ENCODE measurements around the gene KHK.

DNA sequence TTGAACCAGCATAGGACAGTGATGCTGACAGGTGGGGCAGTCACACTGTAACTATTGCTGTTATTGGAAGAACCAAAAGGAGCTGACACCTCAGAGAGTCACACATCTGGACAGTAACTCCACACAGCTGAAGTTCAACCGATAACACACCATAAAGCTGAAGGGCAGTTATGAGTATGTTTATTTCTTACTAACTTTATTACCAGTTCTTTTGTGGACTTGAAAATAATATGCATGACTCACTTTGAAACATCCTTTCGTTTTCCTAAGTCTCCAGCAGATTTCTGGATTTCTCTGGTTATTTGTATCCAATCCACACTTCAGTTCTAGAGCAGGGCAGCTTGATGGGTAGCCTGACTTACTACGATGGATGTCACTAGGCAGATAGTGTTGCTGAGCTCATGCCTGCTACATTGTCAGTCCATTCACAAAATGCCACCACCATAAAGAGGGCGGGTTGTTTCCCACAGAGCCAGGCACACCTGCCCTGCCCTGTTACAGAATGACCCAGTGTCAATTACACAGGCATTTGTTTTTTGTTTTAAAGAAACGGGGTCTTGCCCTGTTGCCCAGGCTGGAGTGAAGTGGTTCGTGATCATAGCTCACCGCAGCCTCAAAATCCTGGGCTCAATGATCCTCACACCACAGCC is 43.5 kb upstream of the KHK start:
- TF ChIP-seq HOXB13 (CRISPR knock-in tag; IDR thresholded peaks at IDR 0.05; ENCODE audit: low read depth) (no peak), BHLHE40 (IDR thresholded peaks at IDR 0.05; ENCODE audit: low read depth, low read length) (no peak), FOXS1 (CRISPR knock-in tag; IDR thresholded peaks at IDR 0.05) (no peak), ZC3H11A (IDR thresholded peaks at IDR 0.05) (no peak), FOSL2 (IDR thresholded peaks at IDR 0.05) (no peak), FOSL2 (CRISPR knock-in tag; IDR thresholded peaks at IDR 0.05) (no peak), POLR2A (IDR thresholded peaks at IDR 0.05; ENCODE audit: low read length) (no peak), EP300 (IDR thresholded peaks at IDR 0.05) (no peak), HDAC2 (IDR thresholded peaks at IDR 0.05) (no peak), RARB (CRISPR knock-in tag; IDR thresholded peaks at IDR 0.05) (no peak), MYC (IDR thresholded peaks at IDR 0.05; ENCODE audit: borderline replicate concordance, low read length) (no peak), RNF2 (IDR thresholded peaks at IDR 0.05; ENCODE audit: borderline replicate concordance, low read depth) (no peak)
- TF ChIP-seq, protein P1, sequence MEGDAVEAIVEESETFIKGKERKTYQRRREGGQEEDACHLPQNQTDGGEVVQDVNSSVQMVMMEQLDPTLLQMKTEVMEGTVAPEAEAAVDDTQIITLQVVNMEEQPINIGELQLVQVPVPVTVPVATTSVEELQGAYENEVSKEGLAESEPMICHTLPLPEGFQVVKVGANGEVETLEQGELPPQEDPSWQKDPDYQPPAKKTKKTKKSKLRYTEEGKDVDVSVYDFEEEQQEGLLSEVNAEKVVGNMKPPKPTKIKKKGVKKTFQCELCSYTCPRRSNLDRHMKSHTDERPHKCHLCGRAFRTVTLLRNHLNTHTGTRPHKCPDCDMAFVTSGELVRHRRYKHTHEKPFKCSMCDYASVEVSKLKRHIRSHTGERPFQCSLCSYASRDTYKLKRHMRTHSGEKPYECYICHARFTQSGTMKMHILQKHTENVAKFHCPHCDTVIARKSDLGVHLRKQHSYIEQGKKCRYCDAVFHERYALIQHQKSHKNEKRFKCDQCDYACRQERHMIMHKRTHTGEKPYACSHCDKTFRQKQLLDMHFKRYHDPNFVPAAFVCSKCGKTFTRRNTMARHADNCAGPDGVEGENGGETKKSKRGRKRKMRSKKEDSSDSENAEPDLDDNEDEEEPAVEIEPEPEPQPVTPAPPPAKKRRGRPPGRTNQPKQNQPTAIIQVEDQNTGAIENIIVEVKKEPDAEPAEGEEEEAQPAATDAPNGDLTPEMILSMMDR (IDR thresholded peaks at IDR 0.05), result no peak
- TF ChIP-seq, protein P2, sequence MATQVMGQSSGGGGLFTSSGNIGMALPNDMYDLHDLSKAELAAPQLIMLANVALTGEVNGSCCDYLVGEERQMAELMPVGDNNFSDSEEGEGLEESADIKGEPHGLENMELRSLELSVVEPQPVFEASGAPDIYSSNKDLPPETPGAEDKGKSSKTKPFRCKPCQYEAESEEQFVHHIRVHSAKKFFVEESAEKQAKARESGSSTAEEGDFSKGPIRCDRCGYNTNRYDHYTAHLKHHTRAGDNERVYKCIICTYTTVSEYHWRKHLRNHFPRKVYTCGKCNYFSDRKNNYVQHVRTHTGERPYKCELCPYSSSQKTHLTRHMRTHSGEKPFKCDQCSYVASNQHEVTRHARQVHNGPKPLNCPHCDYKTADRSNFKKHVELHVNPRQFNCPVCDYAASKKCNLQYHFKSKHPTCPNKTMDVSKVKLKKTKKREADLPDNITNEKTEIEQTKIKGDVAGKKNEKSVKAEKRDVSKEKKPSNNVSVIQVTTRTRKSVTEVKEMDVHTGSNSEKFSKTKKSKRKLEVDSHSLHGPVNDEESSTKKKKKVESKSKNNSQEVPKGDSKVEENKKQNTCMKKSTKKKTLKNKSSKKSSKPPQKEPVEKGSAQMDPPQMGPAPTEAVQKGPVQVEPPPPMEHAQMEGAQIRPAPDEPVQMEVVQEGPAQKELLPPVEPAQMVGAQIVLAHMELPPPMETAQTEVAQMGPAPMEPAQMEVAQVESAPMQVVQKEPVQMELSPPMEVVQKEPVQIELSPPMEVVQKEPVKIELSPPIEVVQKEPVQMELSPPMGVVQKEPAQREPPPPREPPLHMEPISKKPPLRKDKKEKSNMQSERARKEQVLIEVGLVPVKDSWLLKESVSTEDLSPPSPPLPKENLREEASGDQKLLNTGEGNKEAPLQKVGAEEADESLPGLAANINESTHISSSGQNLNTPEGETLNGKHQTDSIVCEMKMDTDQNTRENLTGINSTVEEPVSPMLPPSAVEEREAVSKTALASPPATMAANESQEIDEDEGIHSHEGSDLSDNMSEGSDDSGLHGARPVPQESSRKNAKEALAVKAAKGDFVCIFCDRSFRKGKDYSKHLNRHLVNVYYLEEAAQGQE (IDR thresholded peaks at IDR 0.05), result no peak
- TF ChIP-seq, protein P3, sequence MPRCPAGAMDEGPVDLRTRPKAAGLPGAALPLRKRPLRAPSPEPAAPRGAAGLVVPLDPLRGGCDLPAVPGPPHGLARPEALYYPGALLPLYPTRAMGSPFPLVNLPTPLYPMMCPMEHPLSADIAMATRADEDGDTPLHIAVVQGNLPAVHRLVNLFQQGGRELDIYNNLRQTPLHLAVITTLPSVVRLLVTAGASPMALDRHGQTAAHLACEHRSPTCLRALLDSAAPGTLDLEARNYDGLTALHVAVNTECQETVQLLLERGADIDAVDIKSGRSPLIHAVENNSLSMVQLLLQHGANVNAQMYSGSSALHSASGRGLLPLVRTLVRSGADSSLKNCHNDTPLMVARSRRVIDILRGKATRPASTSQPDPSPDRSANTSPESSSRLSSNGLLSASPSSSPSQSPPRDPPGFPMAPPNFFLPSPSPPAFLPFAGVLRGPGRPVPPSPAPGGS (IDR thresholded peaks at IDR 0.05), result no peak

All from A549 (cell line).